PFSK-1 (cell line): ENCODE data around the gene GRXCR1.

Experiments used
- FOXP2 ChIP-seq: optimal IDR thresholded peaks from 2 replicates; pipeline ENCODE3; 2011; ENCODE audit warnings: borderline replicate concordance, control low read depth, inconsistent platforms; ENCODE audit not compliant: insufficient read depth; ENCODE audit errors: extremely low read length, extremely low read depth
- POLR2AphosphoS5 ChIP-seq: IDR thresholded peaks from 2 replicates; pipeline ENCODE4 v1.6.1; 2012; ENCODE audit warnings: low read depth, mild to moderate bottlenecking, control low read depth, low read length, moderate library complexity
- SIN3A ChIP-seq: IDR thresholded peaks from 2 replicates; pipeline ENCODE4 v1.6.1; 2012; ENCODE audit warnings: mild to moderate bottlenecking, low read length, moderate library complexity, borderline replicate concordance; ENCODE audit not compliant: insufficient read depth
- TAF1 ChIP-seq: IDR thresholded peaks from 2 replicates; pipeline ENCODE4 v1.6.1; 2012; ENCODE audit warnings: low read length, control low read depth, borderline replicate concordance; ENCODE audit not compliant: insufficient read depth
- TF ChIP-seq, protein P1 (sequence below), 2 experiments: IDR thresholded peaks; 2 replicates each; pipeline versions ENCODE4 v1.6.1 to v1.8.0; 2011 to 2012; ENCODE audit warnings: low read depth in 2 of 2, low read length in 2 of 2, control low read depth in 1 of 2, inconsistent platforms in 1 of 2, mild to moderate bottlenecking in 1 of 2, moderate library complexity in 1 of 2; ENCODE audit not compliant: insufficient read depth in 1 of 2

GRXCR1 gene

GRCh38 chr4:42865572-42866189, 26.8 kb upstream of the GRXCR1 start:
- TF ChIP-seq SIN3A, result no peak
- TF ChIP-seq, protein P1, sequence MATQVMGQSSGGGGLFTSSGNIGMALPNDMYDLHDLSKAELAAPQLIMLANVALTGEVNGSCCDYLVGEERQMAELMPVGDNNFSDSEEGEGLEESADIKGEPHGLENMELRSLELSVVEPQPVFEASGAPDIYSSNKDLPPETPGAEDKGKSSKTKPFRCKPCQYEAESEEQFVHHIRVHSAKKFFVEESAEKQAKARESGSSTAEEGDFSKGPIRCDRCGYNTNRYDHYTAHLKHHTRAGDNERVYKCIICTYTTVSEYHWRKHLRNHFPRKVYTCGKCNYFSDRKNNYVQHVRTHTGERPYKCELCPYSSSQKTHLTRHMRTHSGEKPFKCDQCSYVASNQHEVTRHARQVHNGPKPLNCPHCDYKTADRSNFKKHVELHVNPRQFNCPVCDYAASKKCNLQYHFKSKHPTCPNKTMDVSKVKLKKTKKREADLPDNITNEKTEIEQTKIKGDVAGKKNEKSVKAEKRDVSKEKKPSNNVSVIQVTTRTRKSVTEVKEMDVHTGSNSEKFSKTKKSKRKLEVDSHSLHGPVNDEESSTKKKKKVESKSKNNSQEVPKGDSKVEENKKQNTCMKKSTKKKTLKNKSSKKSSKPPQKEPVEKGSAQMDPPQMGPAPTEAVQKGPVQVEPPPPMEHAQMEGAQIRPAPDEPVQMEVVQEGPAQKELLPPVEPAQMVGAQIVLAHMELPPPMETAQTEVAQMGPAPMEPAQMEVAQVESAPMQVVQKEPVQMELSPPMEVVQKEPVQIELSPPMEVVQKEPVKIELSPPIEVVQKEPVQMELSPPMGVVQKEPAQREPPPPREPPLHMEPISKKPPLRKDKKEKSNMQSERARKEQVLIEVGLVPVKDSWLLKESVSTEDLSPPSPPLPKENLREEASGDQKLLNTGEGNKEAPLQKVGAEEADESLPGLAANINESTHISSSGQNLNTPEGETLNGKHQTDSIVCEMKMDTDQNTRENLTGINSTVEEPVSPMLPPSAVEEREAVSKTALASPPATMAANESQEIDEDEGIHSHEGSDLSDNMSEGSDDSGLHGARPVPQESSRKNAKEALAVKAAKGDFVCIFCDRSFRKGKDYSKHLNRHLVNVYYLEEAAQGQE (IDR thresholded peaks at IDR 0.05; ENCODE audit: insufficient read depth in 1 of 2, low read depth in 2 of 2, low read length in 2 of 2), result no peak
- TF ChIP-seq POLR2AphosphoS5, result no peak
- no peak for TF ChIP-seq FOXP2
- no peak for TF ChIP-seq TAF1

DNA sequence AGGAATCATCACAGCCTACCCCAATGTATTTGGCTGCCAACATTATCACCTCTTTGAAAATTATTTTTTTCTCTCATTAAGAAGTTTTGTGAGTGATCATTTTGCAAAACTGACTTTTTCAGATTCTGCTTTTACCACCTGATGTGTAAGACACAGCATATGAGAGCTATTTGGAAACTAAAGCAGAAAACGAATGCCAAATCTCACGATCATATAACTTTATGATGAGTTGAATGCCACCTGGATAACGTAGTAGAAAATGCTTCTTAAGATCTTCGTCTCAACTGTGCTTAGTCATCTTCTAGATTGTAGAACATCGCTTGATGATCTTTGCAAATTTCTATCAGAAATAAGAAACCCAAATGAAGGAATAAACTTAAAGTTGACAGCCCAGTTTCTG, 21.3 kb upstream of the GRXCR1 start:
- TF ChIP-seq POLR2AphosphoS5 (no peak), SIN3A (no peak), TAF1 (no peak), FOXP2 (no peak)
- TF ChIP-seq, protein P1 (IDR thresholded peaks at IDR 0.05; ENCODE audit: insufficient read depth in 1 of 2, low read depth in 2 of 2, low read length in 2 of 2), result no peak

DNA sequence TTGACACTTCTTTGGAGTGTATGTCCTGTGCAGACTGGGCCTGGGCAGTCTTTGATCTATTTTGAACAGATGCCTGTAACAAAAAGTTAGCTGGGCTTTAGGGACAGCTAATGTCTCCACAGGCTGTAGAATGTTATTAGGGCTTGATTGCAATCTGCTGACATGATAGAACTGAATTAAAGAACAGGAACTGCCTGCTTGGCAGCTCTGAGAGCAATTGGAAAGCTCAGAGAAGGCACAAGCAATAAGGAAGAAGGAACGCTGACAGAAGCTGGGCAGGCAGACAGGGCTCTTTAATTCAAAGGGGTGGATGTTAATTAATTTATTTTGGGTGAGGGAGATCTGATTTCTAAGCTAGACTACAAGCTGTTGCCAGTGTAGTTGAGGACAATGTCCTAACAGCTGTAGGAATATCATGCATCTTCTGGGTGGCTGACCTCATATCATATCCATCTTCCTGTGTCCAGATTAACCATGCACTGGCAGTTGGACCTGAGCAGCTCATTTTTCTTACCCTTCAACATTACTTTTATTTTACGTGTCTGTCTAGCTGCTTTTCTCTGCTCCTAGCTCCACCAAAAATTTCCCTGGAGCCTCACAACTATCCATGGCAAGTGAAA, 20.7 kb upstream of the GRXCR1 start:
- TF ChIP-seq FOXP2 (no peak), TAF1 (no peak), SIN3A (no peak), POLR2AphosphoS5 (no peak)
- TF ChIP-seq, protein P1 (IDR thresholded peaks at IDR 0.05; ENCODE audit: insufficient read depth in 1 of 2, low read depth in 2 of 2, low read length in 2 of 2), result no peak

GRCh38 chr4:42878863-42879262, 13.7 kb upstream of the GRXCR1 start:
- TF ChIP-seq TAF1 (no peak), SIN3A (no peak), FOXP2 (no peak), POLR2AphosphoS5 (no peak)
- TF ChIP-seq, protein P1 (IDR thresholded peaks at IDR 0.05; ENCODE audit: insufficient read depth in 1 of 2, low read depth in 2 of 2, low read length in 2 of 2), result no peak
